SKM-1 (cell line): ENCODE data around the gene BAZ1A.
A peak's percentile ranks its signal among the peaks of the same experiment; 100 is the strongest.
"Not testable (repeated sequence)": the region's sequence is repeated elsewhere in the genome, so short reads cannot be mapped to it uniquely, and the experiment has no call there.

Source experiments
- DNase-seq: peaks from one replicate; lab custom pipeline; 2025; ENCODE audit not compliant: unreplicated experiment; lab: John Stamatoyannopoulos, UW

BAZ1A gene

DNA sequence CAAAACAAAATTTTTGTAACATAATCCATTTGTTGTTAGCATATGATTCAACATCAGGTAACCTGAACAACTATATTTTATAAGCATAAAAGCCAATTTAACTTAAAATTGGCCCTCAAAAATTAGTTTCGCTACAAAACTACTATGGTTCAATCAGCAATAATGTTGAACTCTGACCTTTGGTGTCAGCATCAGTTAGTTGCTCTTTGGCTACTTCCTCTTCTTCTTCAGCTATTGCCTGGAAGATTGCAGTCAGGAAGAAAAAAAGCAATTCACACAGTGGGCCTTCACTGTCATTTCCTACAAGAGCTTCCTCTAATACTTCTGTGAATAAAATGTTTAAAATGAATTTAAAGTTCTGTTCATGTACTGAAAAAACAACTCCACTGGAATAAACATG lies 82.6 kb downstream of the BAZ1A start:
- peak; percentile 14 for DNase-seq

DNA sequence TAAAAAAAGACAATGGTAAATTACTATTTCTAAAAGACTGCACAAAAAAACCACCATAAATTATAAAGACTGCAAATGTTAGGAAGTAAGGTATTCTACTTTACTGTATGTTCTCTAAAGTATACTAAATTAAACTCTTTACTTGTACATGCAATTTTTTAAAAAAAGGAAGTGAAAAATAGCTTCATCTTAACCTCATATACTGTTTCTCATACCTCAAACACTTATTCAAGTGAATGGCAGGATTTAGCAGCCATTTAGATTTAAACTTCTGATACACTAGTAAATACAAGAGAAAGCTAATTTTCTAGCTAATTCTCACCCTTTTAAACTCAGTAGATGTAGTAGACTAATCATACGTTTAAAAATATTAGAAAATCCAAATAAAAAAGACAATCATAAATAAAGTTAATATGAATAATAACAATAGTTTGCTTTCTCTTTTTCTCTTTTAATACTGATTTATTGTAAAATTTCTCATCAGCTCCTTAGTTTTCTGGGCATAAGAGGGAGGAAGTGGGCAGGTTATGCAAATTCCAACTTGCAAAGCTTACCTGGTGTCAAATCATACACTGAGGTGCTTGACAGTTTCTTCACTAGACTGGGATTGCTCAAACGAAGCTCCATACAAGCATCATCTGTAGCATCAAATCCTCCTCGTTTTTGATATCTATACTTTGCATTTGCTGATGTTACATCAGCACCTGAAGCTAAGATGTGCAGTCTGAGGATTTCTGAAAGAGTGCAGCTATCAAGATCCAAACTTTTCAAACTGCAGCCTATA lies 89.7 kb downstream of the BAZ1A start:
- DNase-seq = no peak

DNA sequence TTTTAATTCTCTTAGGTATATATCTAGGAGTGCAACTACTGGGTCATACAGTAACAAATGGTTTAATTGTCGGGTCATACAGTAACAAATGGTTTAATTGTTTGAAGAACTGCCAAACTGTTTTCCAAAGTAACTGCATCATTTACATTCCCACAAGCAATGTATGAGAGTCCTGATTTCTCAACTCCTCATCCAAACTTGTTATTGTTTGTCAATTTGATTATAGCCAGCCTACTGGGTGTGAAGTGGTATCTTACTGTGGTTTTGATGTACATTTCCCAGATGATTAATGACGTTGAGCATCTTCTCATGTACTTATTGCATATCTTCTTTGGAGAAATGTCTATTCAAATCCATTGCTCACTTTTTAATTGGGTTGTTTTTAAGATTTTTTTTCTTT lies 93.1 kb downstream of the BAZ1A start:
- no peak for DNase-seq

DNA sequence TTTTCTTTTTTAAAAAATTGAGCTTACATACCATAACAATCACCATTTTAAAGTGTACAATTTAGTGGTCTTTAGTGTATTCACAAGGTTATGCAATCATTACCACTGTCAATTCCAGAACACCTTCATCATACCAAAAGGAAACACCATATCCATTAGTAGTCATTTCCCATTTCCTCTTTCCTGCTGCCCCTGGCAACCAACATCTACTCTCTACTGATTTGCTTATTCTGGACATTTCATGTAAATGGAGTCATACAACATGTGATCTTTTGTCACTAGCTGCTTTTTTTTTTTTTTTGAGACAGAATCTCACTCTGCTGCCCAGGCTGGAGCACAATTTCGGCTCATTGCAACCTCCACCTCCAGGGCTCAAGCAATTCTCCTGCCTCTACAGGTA lies 93.9 kb downstream of the BAZ1A start:
- no peak for DNase-seq

DNA sequence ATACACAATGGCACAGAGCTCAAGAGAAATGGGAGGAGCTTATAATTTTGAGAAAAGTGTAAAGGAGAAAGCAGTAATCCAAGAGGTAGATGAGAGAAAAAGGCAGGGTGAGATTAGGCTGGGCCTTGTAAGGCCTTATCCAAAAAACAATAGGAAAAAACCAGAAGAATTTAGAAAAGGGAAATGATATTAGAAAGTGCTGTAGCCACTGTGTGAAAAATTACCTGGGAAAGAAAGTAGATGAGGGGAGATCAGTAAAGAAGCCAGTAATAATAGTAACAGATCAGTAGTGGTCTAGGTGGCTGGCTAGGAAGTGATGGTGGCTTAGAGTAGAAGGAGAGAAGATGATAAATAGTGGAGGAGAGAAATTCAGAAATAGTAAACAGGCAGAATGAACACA lies 94.5 kb downstream of the BAZ1A start:
- DNase-seq = no peak

DNA sequence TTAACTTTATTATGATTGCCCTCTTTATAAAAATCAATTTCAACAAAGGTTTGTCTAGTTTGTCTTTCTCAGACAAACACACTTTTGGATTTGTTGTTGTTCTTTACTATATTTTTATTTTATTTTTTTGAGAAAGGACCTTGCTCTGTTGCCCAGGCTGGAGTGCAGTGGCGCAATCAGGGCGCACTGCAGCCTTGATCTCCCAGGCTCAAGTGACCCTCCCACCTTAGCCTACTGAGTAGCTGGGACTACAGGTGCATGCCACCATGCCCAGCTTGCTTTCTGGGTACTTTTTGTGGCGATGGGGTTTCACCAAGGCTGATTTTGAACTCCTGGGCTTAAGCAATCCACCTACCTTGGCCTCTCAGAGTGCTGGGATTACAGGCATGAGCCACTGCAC lies 96.4 kb downstream of the BAZ1A start:
- DNase-seq = no peak

DNA sequence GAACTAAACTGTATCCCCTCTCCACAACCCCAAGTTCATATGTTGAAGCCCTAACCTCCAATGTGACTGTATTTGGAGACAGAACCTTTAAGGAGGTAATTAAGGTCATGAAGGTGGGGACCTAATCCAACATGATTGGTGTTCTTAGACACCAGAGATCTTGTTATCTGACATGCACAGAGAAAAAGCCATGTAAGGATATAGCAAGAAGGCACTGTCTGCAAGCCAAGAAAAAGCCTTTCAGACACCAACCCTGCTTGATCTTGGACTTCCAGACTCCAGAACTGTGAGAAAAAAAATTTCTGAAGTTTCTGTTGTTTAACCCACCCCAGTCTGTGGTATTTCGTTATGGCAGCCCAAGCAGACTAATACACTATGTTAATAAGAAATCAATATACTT lies 98.5 kb downstream of the BAZ1A start:
- no peak for DNase-seq

DNA sequence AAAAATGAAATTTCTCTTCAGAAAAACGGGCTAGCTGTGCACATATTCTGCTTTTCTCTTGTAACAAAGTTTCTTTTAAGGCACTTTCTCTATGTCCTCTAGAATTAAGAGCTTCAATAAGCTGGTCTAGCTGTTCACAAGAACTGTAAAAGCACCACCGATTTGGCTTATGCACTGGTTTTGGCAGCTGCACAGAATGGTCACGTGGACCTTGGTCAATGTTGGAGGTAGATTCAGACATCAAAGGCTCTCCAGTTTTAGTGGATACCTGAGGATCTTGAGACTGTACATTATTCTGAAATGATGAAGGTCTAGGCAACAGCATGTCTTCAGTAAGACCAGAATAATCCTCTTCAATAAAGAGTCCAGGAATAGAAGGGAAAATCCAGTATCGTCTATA lies 99.2 kb downstream of the BAZ1A start:
- DNase-seq = no peak

DNA sequence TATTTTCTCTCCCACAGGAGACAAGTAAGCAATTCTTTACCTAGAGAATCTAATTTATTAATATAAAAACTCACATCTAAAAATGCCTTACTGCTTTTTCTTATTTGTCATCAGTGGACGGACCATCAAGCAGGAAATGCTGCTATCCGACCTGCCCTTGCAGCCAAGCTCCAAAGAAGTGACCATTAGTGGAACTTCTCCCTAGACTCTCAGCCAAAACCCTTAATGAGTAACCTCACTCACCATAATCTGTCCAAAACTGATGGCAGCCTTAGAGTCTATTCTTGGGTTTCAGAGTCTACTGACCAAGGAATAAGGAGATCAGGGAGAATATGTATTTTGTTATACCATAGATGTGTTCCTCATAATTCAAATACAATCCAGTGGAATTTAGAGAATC lies 99.8 kb downstream of the BAZ1A start:
- DNase-seq = no peak

DNA sequence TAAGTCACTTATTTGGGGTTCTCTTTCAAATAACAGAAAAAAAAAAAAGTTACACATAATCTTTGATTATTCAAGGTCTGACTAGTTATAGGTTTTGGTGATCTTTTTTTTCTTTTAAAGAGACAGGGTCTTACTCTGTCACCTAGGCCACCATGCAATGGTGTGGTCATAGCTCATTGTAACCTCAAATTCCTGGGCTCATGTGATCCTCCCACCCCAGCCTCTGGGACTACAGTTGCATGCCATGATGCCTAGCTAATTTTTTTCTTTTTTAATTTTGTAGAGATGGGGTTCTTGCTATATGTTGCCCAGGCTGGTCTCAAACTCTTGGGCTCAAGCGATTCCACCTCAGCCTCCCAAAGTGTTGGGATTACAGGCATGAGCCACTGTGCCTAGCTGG lies 104.3 kb downstream of the BAZ1A start:
- DNase-seq = no peak

DNA sequence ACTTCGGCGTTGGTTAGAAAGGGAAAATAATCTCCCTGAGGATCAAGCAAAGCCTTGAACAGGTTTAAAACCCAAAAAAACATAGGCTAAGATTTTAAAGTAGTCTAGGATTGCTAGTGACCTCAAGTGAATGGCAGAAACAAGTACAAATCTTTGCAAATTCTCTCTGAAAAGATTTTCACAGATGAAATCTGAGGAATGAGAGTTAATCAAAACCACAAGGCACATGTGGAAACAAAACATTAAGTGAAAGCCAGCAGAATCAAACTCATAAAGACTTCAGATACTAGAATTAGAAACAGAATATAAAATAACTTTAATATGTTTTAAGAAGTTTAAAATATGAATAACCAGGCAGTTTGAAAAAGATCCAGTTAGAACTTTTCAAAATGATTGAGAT lies 108.6 kb downstream of the BAZ1A start:
- DNase-seq = no peak

DNA sequence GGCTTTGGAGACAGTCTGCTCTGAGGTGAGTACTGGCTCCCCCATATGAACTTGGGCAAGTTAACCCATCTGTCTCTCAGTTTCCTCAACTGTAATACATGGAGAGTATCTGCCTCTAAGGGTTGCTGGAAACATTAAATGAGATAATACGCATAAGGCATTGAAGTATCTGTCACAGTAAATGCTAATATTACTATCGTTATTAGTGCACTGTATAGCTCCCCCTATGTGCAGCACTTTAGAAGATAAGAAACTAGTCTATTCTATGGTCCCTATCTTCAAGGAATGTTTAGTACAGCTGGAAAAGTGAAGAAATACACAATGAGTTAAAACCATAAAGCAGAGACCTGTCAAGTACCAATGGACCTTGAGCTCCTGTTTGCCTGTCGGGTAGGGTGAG lies 109.1 kb downstream of the BAZ1A start:
- DNase-seq = no peak

DNA sequence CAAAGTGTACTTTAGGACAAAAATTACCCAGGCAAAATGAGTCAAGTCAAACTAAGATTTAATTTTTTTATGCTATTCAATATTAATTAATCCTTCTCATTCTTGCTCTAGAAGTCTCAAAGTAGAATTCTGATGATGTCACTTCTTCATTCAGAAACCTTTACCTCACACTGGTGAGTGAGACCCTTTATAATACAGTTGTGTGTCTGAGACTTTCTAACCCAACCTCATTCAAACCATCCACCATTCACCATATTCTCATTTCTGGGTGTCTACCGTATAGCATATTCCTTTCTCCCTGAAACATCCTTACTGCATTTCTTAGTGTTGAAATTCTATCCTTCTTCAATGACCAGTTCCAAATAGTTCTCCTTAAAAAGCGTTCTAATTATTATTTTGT lies 119.9 kb downstream of the BAZ1A start:
- no peak for DNase-seq

DNA sequence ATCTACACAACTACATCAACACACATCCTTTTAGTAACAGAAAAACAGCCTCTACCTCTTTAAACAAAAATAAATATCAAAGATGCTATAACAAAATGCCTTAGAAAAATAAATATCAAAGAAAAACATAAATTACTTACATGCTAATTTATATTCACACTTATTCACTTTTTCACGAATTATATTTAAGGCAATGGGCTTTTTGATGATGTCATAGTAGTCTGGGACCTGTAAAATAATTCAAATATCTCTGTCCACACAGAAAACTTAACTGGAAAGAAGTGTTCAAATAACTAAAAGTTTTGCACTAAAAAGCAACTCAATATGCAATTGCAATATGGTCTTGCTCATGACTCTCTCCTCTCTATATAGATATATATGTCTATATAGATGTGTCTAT lies 120.5 kb downstream of the BAZ1A start:
- DNase-seq = no peak

DNA sequence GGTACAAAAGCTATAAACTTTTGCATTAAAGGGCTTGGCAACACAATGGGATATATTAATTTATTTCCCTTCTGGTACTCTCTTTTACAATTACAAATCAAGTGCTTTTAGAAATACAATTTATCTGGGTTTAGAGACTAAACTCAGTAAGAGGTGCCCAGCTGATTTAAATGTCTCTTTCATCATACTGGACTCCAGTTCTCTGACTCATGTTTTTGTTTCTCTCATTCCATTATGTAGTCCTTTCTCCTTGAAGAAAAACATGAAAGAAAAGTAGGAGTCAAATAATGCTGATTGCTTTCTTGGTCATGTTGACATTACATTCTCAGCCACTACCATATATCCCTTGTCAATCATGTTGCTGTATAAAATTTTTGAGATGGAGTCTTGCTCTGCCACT lies 124.5 kb downstream of the BAZ1A start:
- DNase-seq = no peak

DNA sequence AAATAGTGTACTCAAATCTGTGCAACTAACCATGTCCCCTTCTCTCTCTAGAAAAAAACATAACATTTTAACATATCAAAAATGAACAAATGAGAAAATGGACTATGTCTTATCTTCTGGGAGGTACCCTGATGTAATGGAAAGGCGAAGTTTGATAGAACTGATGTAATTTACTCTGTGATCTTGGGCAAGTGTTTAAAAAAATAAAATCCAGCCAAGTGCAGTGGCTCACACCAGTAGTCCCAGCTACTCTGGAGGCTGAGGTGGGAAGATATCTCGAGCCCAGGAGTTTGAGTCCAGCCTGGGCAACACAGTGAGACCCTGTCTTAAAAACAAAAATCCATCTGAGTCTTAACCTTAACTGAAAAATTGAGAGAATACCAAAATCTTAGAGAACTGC lies 124.9 kb downstream of the BAZ1A start:
- no peak for DNase-seq

DNA sequence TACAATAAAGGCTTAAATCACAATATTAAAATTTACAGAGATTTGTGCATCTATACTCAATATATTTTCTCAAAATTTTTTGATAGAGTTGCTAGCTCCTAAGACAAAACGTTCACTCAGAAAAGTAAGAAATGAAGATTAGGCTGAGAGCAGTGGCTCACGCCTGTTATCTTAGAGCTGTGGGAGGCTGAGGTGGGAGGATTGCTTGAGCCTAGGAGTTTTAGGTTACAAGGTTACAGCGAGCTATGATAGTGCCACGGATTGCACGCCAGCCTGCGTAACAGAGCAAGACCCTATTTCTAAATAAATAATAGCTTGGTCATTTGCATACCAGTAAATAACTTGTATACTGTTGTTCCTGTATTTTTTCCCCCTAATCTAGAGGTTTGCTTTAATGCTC lies 125.8 kb downstream of the BAZ1A start:
- DNase-seq = no peak

DNA sequence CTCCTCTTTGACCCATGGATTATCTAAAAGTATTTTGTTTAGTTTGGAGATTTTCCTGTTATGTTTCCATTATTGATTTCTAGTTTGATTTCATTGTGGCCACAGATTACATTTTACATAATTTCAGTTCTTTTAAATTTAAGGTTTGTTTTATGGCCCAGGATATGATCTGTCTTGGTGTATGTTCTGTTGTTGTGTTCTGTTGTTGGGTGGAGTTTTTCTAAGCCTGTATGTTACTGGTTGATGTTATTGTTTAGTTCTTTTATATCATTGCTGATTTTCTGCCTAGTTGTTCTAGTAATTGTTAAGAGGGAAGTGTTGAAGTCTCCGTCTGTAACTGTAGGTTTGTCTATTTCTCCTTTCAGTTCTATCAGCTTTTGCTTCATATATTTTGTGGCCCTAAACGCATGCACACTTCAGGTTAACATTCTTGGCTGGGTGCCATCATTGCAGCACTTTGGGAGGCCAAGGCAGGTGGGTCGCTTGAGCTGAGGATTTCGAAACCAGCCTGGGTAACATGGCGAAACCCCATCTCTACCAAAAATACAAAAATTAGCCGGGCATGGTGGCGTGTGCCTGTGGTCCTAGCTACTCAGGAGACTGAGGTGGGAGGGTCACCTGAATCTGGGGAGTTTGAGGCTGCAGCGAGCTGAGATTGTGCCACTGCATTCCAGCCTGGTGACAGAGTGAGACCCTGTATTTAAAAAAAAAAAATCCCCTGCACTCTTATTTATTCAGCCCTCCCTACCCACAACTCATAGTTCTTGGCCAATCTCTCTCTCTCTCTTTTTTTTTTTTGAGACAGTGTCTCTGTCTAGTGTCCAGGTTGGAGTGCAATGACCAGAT lies 132.7 kb downstream of the BAZ1A start:
- no peak for DNase-seq

DNA sequence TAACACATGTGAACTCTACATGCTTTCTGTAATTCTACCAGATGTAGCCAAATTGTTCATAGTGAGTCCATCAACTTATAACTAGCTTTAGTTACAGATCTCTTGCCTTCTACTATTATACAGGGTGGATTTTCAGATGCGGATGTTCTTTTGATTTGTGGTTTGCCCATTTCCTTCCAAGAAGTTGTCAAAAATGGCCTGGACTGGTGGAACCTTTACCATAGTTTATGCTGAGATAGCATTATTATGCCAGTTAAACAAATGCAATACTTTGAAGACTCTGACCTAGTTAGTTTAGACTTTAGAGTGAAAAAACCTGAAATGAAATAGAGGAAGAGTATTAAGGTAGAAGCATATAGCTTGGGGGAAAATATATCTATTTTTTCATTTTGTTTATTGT lies 133.3 kb downstream of the BAZ1A start:
- no peak for DNase-seq

DNA sequence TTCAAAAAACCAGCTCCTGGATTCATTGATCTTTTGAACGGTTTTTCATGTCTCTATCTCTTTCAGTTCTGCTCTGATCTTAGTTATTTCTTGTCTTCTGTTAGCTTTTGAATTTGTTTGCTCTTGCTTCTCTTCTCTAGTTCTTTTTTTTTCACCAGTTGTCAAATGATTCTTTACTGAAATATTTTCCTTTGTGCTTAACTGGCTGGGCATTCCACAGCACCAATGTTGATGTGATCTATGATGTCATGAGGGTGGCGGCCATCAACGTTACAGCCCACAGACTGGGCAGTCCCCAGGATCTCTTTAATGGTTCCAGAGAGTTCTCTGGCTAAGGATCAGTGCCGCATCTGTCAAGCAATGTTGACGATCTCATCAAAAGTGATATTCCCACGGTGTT lies 135.0 kb downstream of the BAZ1A start:
- DNase-seq = not testable (repeated sequence)

DNA sequence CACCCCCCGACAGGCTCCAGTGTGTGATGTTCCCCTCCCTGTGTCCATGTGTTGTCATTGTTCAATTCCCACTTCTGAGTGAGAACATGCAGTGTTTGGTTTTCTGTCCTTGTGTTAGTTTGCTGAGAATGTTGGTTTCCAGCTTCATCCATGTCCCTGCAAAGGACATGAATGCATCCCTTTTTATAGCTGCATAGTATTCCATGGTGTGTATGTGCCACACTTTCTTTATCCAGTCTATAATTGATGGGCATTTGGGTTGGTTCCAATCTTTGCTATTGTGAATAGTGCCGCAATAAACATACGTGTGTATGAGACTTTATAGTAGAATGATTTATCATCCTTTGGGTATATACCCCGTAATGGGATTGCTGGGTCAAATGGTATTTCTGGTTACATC lies 138.1 kb downstream of the BAZ1A start:
- DNase-seq = not testable (repeated sequence)

DNA sequence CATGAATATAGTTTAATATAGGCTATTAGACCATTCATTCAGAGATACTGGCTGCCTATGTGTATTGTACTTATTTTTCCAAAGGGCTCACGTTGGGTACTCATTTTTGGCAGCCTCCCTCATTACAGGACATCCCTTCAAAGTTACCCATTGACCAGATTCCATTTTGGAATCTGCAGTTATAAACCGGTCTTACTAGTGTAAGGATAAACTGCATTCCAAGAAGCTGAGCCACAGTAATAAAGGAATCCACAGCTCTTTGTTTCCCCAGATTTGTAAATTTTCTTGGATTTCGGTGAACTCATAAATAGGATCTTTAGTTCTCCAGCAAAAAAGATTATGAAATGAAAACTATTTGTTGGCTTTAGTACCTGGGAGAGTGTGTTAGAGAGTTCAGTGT lies 141.9 kb downstream of the BAZ1A start:
- DNase-seq = no peak

DNA sequence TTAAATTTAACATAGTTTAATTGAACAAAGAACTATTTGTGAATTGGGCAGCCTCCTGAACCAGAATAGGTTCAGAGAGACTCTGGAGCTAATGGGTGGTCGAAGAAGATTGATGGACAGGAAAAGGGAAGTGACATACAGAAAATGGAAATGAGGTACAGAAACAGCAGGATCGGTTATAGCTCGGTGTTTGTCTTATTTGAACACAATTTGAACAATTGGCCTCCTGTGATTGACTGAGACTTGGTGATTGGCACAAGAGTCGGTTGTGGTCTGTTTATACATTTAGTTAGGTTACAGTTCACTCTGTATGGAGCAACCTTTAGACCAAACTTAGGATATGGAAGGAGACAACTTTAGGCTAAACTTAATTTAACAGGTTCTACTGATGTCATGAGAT lies 142.4 kb downstream of the BAZ1A start:
- DNase-seq = no peak
